Measurements from ENCODE around the gene SYT15.
"Not testable (repeated sequence)": the region's sequence is repeated elsewhere in the genome, so short reads cannot be mapped to it uniquely, and the experiment has no call there.

GRCh38 chr10:46584196-46584595, 5.3 kb downstream of the SYT15 start:
- TF ChIP-seq, protein P1, sequence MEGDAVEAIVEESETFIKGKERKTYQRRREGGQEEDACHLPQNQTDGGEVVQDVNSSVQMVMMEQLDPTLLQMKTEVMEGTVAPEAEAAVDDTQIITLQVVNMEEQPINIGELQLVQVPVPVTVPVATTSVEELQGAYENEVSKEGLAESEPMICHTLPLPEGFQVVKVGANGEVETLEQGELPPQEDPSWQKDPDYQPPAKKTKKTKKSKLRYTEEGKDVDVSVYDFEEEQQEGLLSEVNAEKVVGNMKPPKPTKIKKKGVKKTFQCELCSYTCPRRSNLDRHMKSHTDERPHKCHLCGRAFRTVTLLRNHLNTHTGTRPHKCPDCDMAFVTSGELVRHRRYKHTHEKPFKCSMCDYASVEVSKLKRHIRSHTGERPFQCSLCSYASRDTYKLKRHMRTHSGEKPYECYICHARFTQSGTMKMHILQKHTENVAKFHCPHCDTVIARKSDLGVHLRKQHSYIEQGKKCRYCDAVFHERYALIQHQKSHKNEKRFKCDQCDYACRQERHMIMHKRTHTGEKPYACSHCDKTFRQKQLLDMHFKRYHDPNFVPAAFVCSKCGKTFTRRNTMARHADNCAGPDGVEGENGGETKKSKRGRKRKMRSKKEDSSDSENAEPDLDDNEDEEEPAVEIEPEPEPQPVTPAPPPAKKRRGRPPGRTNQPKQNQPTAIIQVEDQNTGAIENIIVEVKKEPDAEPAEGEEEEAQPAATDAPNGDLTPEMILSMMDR (IDR thresholded peaks at IDR 0.05; ENCODE audit: extremely low read depth in 1 of 2, insufficient read depth in 1 of 2, low read depth in 1 of 2, low read length in 2 of 2): not testable (repeated sequence)
- not testable (repeated sequence) for TF ChIP-seq POLR2AphosphoS5 (IDR thresholded peaks at IDR 0.05; ENCODE audit: insufficient read depth, low read depth, low read length); POLR2A (IDR thresholded peaks at IDR 0.05; ENCODE audit: low read depth, low read length); EZH2 (IDR thresholded peaks at IDR 0.05; ENCODE audit: borderline replicate concordance, low read depth, low read length, severe bottlenecking); JUN (IDR thresholded peaks at IDR 0.05; ENCODE audit: borderline replicate concordance, insufficient read depth, insufficient read length, low read depth); FOS (IDR thresholded peaks at IDR 0.05; ENCODE audit: borderline replicate concordance, insufficient read depth, low read length); MYC (IDR thresholded peaks at IDR 0.05; ENCODE audit: low read depth, low read length)
- TF ChIP-seq, protein P2, sequence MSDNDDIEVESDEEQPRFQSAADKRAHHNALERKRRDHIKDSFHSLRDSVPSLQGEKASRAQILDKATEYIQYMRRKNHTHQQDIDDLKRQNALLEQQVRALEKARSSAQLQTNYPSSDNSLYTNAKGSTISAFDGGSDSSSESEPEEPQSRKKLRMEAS (IDR thresholded peaks at IDR 0.05; ENCODE audit: insufficient read depth, insufficient read length): not testable (repeated sequence)
